Neural cell (in vitro differentiated cells): ENCODE results near the gene ADRB2. TPM values are rescaled to one million over a fixed set of nuclear protein-coding genes. Genes with fewer than 3 reads are reported as not detected.

Experiments used
- H2AFZ ChIP-seq: fragments of 200-600, 300-800 bp; sonication (generic), shearing (Covaris generic); 2 replicates; pipeline ENCODE4 v1.6.0; 2014; ENCODE audit warnings: low read depth, mild to moderate bottlenecking, antibody characterized with exemption, low read length, moderate library complexity
- H3F3A ChIP-seq: fragments of 200-600 bp; shearing (Covaris generic); 2 replicates; pipeline ENCODE4 v1.6.1; 2016; ENCODE audit warnings: mild to moderate bottlenecking, moderate library complexity, mixed read lengths, antibody characterized with exemption, low read length; ENCODE audit not compliant: insufficient read depth, poor library complexity, severe bottlenecking
- H3K27ac ChIP-seq: fragments of 200-600, 300-800 bp; sonication (generic), shearing (Covaris generic); 2 replicates; pipeline ENCODE4 v1.5.1; 2014; ENCODE audit warnings: mild to moderate bottlenecking, low read length, moderate library complexity
- H3K27me3 ChIP-seq: fragments of 300-800, 200-600 bp; sonication (generic), shearing (Covaris generic); 2 replicates; pipeline ENCODE4 v1.6.0; 2014; ENCODE audit warnings: mild to moderate bottlenecking, low read depth, low read length, moderate library complexity; ENCODE audit not compliant: insufficient read depth
- H3K36me3 ChIP-seq: fragments of 300-800, 200-600 bp; sonication (generic), shearing (Covaris generic); 2 replicates; pipeline ENCODE4 v1.5.1; 2014; ENCODE audit warnings: mild to moderate bottlenecking, antibody characterized with exemption, low read length, moderate library complexity; ENCODE audit not compliant: insufficient read depth
- H3K4me2 ChIP-seq: fragments of 300-800, 200-600 bp; sonication (generic), shearing (Covaris generic); 2 replicates; pipeline ENCODE4 v1.6.0; 2014; ENCODE audit warnings: mild to moderate bottlenecking, low read length
- H3K4me3 ChIP-seq: fragments of 300-800, 200-600 bp; sonication (generic), shearing (Covaris generic); 2 replicates; pipeline ENCODE4 v1.5.1; 2014; ENCODE audit warnings: mild to moderate bottlenecking, low read length, moderate library complexity
- H3K79me2 ChIP-seq: fragments of 200-600 bp; shearing (Covaris generic); replicated peaks from 2 replicates; pipeline ENCODE4 v1.6.0; 2014; ENCODE audit warnings: mild to moderate bottlenecking, low read length, moderate library complexity; ENCODE audit not compliant: insufficient read depth
- H3K9ac ChIP-seq: fragments of 300-800, 200-600 bp; sonication (generic), shearing (Covaris generic); 2 replicates; pipeline ENCODE4 v1.6.1; 2016; ENCODE audit warnings: mild to moderate bottlenecking, low read length, mixed read lengths
- H3K9me2 ChIP-seq: fragments of 200-600 bp; shearing (Covaris generic); 2 replicates; pipeline ENCODE4 v1.6.1; 2016; ENCODE audit warnings: mild to moderate bottlenecking, low read length, mixed read lengths; ENCODE audit not compliant: insufficient read depth
- H3K9me3 ChIP-seq: fragments of 200-600, 300-800 bp; sonication (generic), shearing (Covaris generic); 2 replicates; pipeline ENCODE4 v1.6.1; 2016; ENCODE audit warnings: mild to moderate bottlenecking, mixed run types, low read length, moderate library complexity, mixed read lengths
- H4K20me1 ChIP-seq: fragments of 200-600 bp; shearing (Covaris generic); 2 replicates; pipeline ENCODE4 v1.6.1; 2016; ENCODE audit warnings: mild to moderate bottlenecking, mixed run types; ENCODE audit not compliant: insufficient read depth
- CTCF ChIP-seq: fragments of 450-650 bp; IDR thresholded peaks from 2 replicates; pipeline ENCODE4 v1.5.1; 2014; ENCODE audit warnings: antibody characterized with exemption, mild to moderate bottlenecking, moderate library complexity; ENCODE audit not compliant: poor library complexity, severe bottlenecking
- EP300 ChIP-seq: fragments of 450-650 bp; conservative IDR thresholded peaks from 2 replicates; pipeline ENCODE4 v1.6.1; 2014; ENCODE audit warnings: antibody characterized with exemption, mild to moderate bottlenecking, moderate library complexity; ENCODE audit not compliant: poor library complexity, severe bottlenecking
- EZH2 ChIP-seq: fragments of 200-600, 300-800 bp; shearing (Covaris generic), sonication (generic); IDR thresholded peaks from 2 replicates; pipeline ENCODE4 v1.6.1; 2014; ENCODE audit warnings: antibody characterized with exemption, low read length, borderline replicate concordance, mild to moderate bottlenecking; ENCODE audit not compliant: insufficient read depth, poor library complexity, severe bottlenecking
- MXI1 ChIP-seq: fragments of 450-650 bp; conservative IDR thresholded peaks from 2 replicates; pipeline ENCODE4 v1.6.1; 2014; ENCODE audit warnings: antibody characterized with exemption, mild to moderate bottlenecking; ENCODE audit not compliant: poor library complexity, severe bottlenecking
- POLR2AphosphoS5 ChIP-seq: IDR thresholded peaks from 2 replicates; pipeline ENCODE4 v1.6.1; 2012
- RAD21 ChIP-seq: fragments of 450-650 bp; conservative IDR thresholded peaks from 2 replicates; pipeline ENCODE4 v1.6.1; 2014; ENCODE audit warnings: antibody characterized with exemption, mild to moderate bottlenecking, moderate library complexity
- REST ChIP-seq: IDR thresholded peaks from 2 replicates; pipeline ENCODE4 v1.6.1; 2012; ENCODE audit warnings: borderline replicate concordance
- SMC3 ChIP-seq: fragments of 450-650 bp; conservative IDR thresholded peaks from 2 replicates; pipeline ENCODE4 v1.6.1; 2014; ENCODE audit warnings: antibody characterized with exemption, mild to moderate bottlenecking, moderate library complexity; ENCODE audit not compliant: poor library complexity
- TAF1 ChIP-seq: IDR thresholded peaks from 2 replicates; pipeline ENCODE4 v1.6.1; 2012; ENCODE audit warnings: low read depth
- polyA plus RNA-seq: library from polyadenylated mRNA; depleted of rRNA; stranded (reverse); fragments of >200 nt; gene quantifications from 2 replicates; pipeline ENCODE4 v1.2.3, GENCODE V29; 2014

Gene ADRB2
- polyA plus RNA-seq, 1 donor from 2014 or later: not detected

GRCh38 chr5:148853868-148854267, 27.5 kb downstream of the ADRB2 start:
- H3K4me2 ChIP-seq: no peak overlapping the region
- H3F3A ChIP-seq: no peaks in the 10 kb centered on the region
- H3K27ac ChIP-seq: no peak overlapping the region
- H3K36me3 ChIP-seq: no peaks in the 10 kb centered on the region
- no peaks in the 10 kb centered on the region for H3K9me2 ChIP-seq
- no peaks in the 10 kb centered on the region for H3K9me3 ChIP-seq
- H3K79me2 ChIP-seq: no peaks in the 10 kb centered on the region
- no peaks in the 10 kb centered on the region for H3K27me3 ChIP-seq
- no peak overlapping the region for H2AFZ ChIP-seq
- TF ChIP-seq TAF1 (no peak), EZH2 (no peak), RAD21 (no peak), EP300 (no peak), MXI1 (no peak), CTCF (no peak)
- no peaks in the 10 kb centered on the region for H4K20me1 ChIP-seq
- no peak overlapping the region for H3K4me3 ChIP-seq
- no peak overlapping the region for H3K9ac ChIP-seq

GRCh38 chr5:148855249-148856008, 29.0 kb downstream of the ADRB2 start:
- H4K20me1 ChIP-seq: no peaks in the 10 kb centered on the region
- no peaks in the 10 kb centered on the region for H3K27me3 ChIP-seq
- H3K9me3 ChIP-seq: no peaks in the 10 kb centered on the region
- H2AFZ ChIP-seq: no peak overlapping the region
- H3K27ac ChIP-seq: no peak overlapping the region
- no peaks in the 10 kb centered on the region for H3F3A ChIP-seq
- TF ChIP-seq RAD21 (no peak), POLR2AphosphoS5 (no peak), MXI1 (no peak), CTCF (no peak), EZH2 (no peak), SMC3 (no peak), REST (no peak), TAF1 (no peak), EP300 (no peak)
- no peak overlapping the region for H3K4me3 ChIP-seq
- H3K4me2 ChIP-seq: no peak overlapping the region
- no peaks in the 10 kb centered on the region for H3K9me2 ChIP-seq
- no peaks in the 10 kb centered on the region for H3K36me3 ChIP-seq
- H3K9ac ChIP-seq: no peak overlapping the region
- no peaks in the 10 kb centered on the region for H3K79me2 ChIP-seq
